ENCODE measurements around the gene USP54.

GRCh38 chr10:73593812-73594211 lies 2.7 kb upstream of the USP54 start:
- TF ChIP-seq CTCF (IDR thresholded peaks at IDR 0.05), result no peak
- no peak for TF ChIP-seq POLR2A (IDR thresholded peaks at IDR 0.05)

Data from ovary (tissue), 3 donors.